ENCODE results near the gene PLEKHA1. TPM values are rescaled to one million over a fixed set of nuclear protein-coding genes. Genes with fewer than 3 reads are reported as not detected.

Gene PLEKHA1
- total RNA-seq, 1 donor from 2014 or later = 50.4 TPM

DNA sequence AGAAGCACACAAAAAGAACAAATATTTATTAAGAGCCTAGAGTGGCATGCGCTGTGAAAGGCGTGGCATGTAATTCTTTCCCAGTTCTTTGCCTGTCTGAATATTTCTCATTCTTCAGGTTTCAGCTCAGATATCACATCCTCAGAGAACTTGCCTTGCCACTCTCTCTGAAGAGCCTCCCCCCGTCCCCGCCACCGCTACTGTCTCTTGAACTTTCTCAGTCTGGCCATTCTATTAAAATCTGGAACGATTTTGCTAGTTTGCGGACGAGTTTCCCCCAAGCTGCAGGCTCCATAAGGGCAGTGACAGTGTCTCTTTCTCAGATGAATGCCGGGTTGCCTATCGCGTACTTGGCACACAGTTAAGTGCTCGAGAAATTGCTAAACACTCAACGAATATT is 787 bp upstream of the PLEKHA1 start:
- DNase-seq = no peak
- intact Hi-C loops (cut with micrococcal nuclease) = no loop called here
- TF ChIP-seq, protein P1, sequence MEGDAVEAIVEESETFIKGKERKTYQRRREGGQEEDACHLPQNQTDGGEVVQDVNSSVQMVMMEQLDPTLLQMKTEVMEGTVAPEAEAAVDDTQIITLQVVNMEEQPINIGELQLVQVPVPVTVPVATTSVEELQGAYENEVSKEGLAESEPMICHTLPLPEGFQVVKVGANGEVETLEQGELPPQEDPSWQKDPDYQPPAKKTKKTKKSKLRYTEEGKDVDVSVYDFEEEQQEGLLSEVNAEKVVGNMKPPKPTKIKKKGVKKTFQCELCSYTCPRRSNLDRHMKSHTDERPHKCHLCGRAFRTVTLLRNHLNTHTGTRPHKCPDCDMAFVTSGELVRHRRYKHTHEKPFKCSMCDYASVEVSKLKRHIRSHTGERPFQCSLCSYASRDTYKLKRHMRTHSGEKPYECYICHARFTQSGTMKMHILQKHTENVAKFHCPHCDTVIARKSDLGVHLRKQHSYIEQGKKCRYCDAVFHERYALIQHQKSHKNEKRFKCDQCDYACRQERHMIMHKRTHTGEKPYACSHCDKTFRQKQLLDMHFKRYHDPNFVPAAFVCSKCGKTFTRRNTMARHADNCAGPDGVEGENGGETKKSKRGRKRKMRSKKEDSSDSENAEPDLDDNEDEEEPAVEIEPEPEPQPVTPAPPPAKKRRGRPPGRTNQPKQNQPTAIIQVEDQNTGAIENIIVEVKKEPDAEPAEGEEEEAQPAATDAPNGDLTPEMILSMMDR (IDR thresholded peaks at IDR 0.05; ENCODE audit: borderline replicate concordance) = no peak
- H3K4me3 ChIP-seq = peak overlapping the region; percentile 92
- H3K27ac ChIP-seq (replicated peaks) = peak overlapping the region; percentile 99
- no peaks in the 10 kb centered on the region for H3K9me3 ChIP-seq (replicated peaks)
- H3K36me3 ChIP-seq = no peaks in the 10 kb centered on the region
- peaks cover 87% of the 10 kb centered on the region for H3K4me1 ChIP-seq
- no peaks in the 10 kb centered on the region for H3K27me3 ChIP-seq (ENCODE audit: low read depth)

DNA sequence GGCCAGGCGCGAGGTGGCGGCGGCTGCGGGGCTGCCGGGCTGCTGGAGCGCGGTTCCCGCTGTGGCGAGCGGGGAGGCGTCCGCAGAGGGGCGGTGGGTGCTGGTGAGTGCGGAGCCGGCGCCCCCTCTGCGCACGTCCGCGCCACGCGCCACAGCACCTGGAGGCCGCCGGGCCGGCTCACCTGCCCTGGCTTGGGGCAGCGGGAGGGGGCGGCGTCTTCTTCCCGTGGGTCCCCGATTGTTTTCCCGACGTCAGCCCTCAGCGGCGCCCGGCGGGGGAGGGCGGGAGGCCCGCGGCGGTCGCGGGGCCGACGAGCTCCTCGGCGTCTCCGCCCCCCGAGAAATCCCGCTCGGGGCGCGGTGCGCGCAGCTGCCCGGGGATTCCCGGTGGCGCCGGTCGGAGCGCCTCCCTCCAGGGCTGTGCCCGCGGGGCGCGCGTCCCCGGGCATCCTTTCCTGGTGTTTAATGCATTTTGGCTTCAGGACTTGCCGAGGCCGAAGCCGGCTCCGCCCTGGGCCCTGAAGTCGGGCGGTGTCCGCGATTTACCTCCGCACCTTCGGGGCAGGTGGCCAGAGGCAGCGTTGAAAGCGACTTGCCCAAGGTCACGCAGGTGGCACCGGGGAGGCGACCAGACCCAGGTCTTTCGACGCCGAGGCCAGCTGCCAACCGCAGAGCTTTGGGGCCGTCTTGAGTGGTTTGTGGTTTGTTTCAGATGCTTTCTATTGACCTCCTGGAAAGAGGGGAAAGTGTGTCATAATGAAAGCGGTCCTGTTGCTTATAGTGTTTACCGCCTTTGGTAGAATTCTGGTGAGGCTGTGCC is 561 bp downstream of the PLEKHA1 start:
- intact Hi-C loops (cut with micrococcal nuclease) = no loop called here
- peaks cover 90% of the 10 kb centered on the region for H3K4me1 ChIP-seq
- TF ChIP-seq, protein P1 (IDR thresholded peaks at IDR 0.05; ENCODE audit: borderline replicate concordance) = no peak

DNA sequence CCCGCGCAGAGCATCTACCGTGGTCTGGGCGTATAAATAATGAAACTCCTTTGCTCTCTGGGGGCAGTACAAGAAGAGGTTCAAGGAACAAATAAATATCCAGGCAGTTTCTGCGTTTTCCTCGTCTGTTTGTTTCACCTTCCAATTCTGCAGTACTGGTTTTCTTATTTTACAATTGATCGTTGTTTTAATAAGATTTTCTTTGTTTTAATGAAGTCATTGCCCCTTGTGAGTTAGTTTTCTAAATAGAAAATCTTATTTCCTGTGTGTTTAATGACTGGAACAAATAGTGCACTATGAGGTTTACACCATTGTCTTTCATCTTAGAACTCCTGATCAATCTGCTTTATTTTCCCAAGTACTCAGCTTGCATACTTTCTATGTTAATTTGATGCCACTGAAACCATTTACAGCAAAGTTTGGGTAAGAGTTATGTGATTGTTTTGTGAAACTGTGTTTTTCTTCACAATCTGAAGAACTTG is 1.2 kb downstream of the PLEKHA1 start:
- Histone ChIP-seq H3K4me1 (peaks cover 90% of the 10 kb centered on the region), H3K4me3 (peak overlapping the region; percentile 92), H3K36me3 (no peaks in the 10 kb centered on the region), H3K27ac (replicated peaks) (peak overlapping the region; percentile 99), H3K27me3 (ENCODE audit: low read depth) (no peaks in the 10 kb centered on the region), H3K9me3 (replicated peaks) (no peaks in the 10 kb centered on the region)
- DNase-seq = no peak
- intact Hi-C loops (cut with micrococcal nuclease) = loop anchor here (2.0 kb wide), 1 partner anchor 51 kb away; no protein-coding TSS in a partner anchor
- TF ChIP-seq, protein P1 (IDR thresholded peaks at IDR 0.05; ENCODE audit: borderline replicate concordance) = no peak

More for the DNA sequence above, 561 bp downstream of the PLEKHA1 start:
- peak; percentile 53 for DNase-seq
- Histone ChIP-seq H3K36me3 (no peaks in the 10 kb centered on the region), H3K9me3 (replicated peaks) (no peaks in the 10 kb centered on the region), H3K27me3 (ENCODE audit: low read depth) (no peaks in the 10 kb centered on the region), H3K4me3 (peak overlapping the region; percentile 92), H3K27ac (replicated peaks) (peak overlapping the region; percentile 99)

DNA sequence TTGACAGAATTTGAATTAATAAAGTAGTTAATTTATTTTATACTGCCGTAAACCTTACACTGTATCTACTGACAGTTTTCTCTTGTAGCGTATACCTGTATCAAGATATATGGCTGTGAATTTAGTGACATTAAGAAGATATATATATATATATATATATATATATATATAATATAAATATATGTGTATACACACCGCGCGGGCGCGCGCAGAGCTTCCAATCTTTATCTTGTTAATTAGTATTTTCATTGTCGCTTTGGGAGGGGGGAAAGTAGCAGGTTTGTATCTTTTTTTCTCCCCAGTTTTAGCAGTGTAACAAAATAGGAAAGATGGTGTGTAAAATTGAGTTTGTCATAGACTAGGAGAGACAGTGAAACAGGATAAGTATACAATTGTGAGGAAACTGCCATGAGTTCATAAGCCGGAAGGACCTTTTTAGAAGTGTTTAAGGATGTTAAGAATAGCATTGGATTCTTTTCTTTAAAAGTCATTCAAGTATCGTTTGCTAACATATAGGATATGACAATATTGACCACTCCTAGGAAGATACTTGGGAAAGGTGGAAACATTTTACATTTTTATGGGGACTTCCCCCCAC is 2.0 kb downstream of the PLEKHA1 start:
- no peaks in the 10 kb centered on the region for H3K36me3 ChIP-seq
- DNase-seq = no peak
- peak overlapping the region; percentile 92 for H3K4me3 ChIP-seq
- TF ChIP-seq, protein P1 (IDR thresholded peaks at IDR 0.05; ENCODE audit: borderline replicate concordance) = no peak
- H3K27ac ChIP-seq (replicated peaks) = peak overlapping the region; percentile 99
- H3K9me3 ChIP-seq (replicated peaks) = no peaks in the 10 kb centered on the region
- H3K27me3 ChIP-seq (ENCODE audit: low read depth) = no peaks in the 10 kb centered on the region
- intact Hi-C loops (cut with micrococcal nuclease) = loop anchor here (2.0 kb wide), 1 partner anchor 50 kb away; no protein-coding TSS in a partner anchor
- H3K4me1 ChIP-seq = peaks cover 94% of the 10 kb centered on the region

DNA sequence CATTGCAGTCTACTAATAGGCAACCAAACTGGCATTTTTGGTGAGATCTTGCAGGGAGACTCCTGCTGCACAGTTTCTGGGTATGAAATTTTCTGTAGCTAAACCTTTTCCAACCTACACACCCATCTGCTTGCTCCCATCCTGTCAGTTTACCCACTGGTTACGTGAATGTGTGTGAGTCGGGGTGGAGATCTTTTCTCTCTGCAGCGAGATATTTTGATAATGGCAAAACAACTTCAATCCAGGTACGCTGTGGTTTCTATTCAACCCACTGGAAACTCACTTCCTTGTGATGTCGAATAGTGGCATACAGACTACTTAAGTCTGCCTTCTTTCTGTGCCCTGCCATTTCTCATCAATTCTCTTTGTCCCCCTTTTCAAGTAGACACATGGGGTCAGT is 4.5 kb downstream of the PLEKHA1 start:
- DNase-seq = no peak
- Histone ChIP-seq H3K27ac (replicated peaks) (peak overlapping the region; percentile 10), H3K27me3 (ENCODE audit: low read depth) (no peaks in the 10 kb centered on the region), H3K4me3 (no peak overlapping the region), H3K36me3 (no peaks in the 10 kb centered on the region), H3K4me1 (peaks cover 71% of the 10 kb centered on the region), H3K9me3 (replicated peaks) (no peaks in the 10 kb centered on the region)
- intact Hi-C loops (cut with micrococcal nuclease) = no loop called here
- TF ChIP-seq, protein P1 (IDR thresholded peaks at IDR 0.05; ENCODE audit: borderline replicate concordance) = no peak
